Effector CD8-positive, alpha-beta T cell (primary cell): Measurements from ENCODE around the gene TSC22D1.

Experiments used
- DNase-seq: peaks from one replicate; lab custom pipeline; 2025; lab: John Stamatoyannopoulos, UW

The TSC22D1 gene

DNA sequence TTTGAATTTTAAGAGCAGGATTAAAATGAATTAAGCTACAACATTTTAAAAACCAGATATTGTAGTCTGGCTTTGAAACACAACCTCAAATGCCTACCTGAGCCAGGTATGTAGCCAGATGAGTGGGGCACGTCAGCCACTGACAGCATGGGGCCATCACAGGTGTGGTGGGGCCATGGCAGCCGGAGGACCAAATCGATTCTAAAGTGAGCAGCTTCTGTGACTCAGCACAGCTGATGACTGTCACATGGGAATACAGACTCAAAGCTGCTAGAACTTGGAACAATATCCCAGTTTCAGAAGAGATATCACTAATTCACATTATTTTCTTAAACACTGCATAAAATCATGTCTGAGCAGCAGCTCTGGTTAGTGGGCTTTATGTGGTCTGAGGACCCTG lies 149.7 kb downstream of the TSC22D1 start:
- DNase-seq, result no peak

DNA sequence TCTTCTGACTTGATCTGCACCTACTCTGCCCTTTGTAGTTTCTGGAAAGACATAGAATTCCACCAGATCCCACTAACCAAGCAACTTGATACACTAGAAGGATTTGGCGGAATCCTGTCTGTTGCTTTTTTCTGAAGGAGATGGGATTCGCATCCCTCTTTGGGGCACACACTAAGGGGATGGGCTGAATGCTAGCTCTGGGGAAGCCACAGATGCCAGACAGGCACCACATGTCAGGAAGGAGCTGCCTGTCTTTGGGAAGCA lies 150.4 kb downstream of the TSC22D1 start:
- DNase-seq, result no peak

DNA sequence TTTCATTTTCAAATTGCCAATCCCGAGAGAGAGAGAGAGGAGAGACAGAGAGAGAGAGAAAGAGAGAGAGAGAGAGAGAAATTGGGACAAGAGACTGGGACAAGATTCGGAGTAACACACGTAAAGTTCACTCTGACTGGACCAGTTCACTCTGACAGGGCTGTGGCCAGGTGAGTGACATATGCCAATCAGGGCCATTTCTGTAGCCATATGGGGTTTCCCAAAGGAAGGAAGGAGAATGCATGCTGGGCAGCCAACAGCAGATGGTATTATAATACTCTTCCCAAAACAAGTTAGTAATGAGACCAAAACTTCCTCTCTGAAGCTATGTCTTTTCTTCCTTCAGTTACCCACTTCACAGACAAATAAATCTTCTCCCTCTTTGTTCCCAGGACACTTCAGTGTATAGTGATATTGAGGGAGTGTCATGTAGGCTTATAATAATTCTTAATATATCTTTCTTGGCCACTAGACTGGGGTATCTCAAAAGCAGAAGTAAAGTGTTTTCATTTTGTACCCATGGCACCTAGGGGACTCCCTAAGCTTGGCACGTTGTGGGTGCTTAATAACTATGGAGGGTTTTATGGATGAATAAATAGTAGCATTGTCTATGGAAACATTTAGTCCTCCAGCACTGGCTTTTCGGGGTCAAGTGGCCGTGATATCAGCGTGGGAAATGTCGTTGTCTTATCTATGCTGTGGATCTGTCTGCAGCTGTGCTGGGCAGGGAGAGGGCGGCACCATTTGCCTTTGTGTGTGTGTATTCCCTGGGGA lies 150.9 kb downstream of the TSC22D1 start:
- no peak for DNase-seq

DNA sequence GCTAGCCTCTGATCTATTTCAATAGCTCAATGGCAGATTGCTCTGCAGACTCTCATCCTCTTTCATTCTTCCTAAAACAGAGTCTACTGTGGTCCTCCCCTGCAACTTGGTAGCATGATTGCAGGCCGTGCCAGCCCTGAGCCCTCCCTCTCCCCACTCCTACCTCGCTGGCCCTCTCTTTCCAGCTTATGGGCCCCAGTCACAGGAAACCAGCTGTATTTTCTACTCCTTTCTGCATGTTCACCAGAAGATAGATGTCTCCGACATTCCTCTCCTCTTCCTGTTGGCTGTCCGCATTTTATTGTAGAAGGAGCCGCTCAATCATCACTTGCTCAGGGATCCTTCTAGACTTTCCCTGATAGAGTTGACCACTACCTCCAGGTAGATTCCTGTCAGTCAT lies 152.3 kb downstream of the TSC22D1 start:
- no peak for DNase-seq

DNA sequence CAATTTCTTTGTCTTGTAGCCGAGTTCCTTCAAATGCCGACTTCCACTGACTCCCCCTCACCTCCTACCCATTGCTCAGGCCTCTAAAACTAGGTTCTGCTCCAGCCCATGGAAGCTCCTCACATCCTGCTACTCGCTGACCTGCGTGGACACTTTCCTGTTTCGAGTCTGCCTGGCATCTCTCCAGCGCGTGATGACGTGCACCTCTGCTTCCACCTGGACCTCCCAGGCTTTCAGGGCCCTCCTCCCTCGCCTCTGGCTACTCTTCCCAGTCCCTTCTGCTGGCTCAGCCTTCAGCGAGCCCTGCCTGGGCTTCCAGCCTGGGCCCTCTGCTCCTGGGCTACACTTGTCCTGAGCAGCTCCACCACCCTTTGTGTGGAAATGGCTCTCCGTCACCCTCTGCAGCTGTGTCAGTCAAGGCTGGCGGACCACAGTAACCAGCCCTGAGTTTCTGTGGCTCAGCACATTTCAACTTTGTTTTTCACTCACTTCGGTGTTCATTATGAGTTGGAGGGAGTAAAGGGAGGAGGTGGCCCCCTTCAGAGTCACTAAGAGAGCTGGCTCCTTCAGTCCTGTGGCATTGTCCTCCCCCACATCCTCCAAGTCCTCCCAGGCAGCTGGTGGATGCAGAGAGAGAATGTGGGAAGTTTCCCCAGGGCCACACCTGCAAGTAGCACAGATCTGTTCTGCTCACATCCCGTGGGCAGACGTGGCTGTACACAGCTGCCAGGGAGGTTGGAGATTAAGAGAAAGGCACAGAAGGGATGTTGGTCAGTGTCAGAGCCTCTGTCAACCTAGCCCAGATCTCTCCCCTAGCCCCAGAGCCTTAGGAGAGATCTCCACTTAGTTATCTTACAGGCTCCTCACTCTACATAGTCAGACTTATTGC lies 153.1 kb downstream of the TSC22D1 start:
- DNase-seq, result no peak

DNA sequence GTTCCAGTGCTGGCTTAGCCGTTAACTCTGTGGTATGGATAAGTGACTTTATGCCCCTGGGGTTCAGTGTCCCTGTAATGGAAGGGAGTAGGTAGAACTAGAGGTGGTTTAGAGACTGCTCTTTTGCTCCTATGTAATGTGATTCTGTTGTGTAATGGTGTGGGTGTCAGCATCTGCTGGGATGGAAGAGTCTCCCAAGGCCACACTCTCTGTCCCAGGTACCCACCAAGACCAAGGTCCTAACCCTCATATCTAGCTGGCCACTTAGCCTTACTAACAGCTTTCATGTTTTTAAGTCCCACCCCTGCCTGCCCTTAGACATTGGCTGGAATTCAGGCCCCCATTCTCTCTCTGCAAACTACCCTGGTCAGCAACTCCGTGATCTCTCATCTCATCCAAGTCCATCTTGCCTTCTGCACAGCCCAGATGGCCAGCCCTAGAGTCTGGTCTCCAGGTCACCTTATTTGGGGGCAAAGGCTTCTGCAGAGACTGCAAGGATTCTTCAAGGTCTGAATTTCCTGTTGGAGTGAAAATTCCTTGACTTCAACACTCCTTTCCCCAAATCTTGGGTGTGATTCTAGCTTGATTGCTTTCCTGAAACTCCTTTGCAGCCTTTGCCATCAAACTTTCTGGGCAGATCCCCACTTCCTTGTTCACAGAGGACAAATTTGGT lies 154.1 kb downstream of the TSC22D1 start:
- DNase-seq, result no peak

DNA sequence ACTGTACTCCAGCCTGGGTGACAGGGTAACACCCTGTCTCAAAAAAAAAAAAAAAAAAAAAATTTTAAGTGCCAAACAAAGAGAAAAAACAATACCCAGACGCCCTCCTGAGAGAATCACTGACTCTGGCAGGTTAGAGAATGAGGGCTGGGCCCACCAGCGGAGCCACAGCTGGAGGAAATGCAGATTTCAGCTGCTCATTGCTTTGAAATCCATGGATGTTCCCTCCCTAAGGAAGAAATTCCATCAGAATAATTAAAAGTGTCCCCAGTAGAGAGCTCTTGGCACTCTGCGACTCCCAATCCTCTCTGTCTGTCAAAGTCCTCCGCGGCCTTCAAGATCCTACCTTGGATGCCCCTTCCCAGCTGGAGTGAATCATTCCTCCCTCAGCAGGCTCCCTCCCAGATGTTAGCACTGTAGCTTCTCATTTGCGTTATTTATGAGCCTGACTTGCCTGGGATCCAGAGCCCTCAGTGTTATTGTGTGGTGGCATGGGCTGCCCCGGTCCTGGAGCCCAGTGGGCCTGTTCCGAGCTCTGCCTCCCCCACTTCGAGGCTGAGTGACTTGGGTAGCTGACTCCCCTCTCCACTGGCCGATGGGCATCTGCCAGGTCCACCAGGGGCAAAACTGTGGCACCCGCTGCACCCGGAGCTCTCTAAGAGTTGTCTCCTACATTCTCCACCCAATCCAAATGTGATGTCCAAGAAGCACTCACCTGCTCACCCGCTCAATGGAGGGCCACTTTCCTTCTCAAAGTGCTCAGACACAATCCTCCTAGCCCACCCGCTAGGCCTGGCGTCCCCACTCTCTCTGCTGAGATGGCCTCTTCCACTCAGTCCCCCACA lies 155.5 kb downstream of the TSC22D1 start:
- no peak for DNase-seq

DNA sequence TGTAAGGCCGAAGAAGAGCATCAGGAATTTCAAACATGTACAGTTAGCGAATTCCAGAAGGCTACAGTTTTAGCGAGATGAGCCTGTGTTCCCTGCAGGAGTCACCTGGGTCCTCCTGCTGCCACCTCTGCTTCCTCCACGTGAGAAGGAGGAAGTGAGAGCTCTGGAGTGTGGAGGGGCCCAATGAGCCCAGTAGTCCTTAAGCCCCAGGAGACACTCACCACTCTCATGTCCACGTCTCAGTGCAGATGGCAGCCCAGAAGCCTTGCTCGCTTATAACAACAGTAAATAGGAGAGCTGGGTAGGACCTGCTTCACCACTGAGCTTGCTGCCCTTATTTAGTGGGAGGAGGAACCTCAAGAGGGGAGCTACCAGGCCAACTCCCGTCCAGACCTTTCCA lies 158.3 kb downstream of the TSC22D1 start:
- DNase-seq, result no peak

DNA sequence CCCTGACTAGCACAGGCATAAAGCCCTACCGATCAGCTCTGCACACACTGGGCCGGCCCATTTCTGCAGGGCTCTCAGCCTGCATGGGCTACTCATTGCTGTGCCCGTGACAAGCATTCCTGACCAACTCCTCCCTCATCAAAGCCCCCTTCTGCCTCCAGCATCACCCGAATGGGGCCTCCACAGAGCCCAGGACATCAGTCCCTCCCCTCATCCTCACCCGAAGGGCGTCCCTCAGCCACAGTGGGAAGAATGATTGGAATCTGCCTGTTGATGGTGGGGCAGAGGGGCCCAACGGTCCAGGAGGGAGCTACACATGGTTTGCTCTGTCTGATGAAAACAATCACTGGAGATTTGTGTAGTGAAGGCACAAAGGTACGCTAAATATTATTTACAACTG lies 158.7 kb downstream of the TSC22D1 start:
- DNase-seq, result no peak

DNA sequence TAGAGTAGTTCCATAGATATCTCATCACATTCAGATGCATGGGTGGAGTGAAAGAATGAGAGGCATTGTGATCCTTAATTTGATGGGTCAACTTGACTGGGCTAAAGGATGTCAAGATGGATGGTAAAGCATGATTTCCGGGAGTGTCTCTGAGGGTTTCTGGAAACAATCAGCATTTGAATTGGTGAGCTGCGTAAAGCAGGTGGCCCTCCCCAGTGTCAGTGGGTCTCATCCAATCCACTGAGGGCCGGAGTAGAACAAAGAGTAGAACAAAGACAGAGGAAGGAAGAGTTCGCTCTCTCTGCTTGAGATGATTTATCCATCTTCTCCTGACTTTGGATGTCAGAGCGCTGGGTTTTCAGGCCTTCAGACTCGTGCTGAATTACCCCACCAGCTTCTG lies 159.4 kb downstream of the TSC22D1 start:
- DNase-seq, result no peak

DNA sequence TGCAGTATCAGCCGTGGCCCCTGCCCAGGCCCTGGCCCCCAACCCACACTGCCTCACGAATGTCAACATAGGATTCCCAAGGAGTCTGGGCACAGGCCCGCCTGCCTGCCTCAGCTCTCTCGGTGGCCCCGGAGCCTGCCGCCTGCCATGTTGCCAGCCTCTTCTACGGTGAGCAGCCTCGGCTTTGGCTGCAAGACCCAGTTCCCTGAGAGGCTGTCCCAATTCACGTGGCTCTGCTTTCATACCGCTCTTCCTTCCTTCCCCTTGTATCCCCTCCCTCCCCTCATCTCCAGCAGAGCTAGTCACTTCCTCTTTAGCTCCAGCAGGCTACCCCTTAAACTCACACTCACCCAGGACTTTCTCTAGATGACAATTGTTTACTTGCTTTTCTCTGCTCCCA lies 159.8 kb downstream of the TSC22D1 start:
- DNase-seq, result no peak

DNA sequence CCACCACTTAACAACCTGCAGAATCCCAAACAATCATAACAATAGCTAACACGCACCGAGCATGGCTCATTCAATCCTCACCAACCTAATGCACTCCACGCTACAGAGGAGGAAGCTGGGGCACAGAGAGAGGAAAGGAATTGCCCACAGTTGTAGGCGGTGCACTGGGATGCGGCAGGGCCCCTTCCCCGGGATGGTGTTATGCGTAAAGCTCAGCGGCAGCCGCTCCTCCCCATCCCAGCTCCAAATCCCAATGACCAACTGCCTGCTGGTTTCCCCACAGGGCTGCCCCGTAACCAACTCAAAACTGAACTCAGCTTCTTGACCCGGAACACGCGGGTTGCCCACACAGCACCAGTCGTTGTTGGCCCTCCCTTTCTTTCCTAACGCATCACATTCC lies 160.3 kb downstream of the TSC22D1 start:
- DNase-seq, result no peak

DNA sequence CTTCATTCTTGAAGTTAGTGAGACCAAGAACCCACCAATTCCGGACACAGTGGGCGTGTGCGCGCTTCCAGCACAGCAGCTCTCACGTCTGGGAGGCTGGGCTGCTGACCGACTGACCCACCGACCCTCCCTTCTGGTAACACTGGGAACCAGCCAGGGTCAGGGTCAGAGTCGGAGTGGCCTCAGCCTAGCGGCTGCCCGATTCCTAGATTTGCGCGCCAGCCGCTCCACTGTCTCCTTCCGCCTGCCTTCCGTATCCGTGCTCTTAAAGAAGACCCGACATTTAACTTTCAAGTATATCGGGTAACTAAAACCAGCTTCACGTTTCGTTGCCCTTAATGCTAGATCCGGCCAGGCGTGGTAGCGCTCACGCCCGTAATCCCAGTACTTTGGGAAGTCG lies 161.4 kb downstream of the TSC22D1 start:
- no peak for DNase-seq

DNA sequence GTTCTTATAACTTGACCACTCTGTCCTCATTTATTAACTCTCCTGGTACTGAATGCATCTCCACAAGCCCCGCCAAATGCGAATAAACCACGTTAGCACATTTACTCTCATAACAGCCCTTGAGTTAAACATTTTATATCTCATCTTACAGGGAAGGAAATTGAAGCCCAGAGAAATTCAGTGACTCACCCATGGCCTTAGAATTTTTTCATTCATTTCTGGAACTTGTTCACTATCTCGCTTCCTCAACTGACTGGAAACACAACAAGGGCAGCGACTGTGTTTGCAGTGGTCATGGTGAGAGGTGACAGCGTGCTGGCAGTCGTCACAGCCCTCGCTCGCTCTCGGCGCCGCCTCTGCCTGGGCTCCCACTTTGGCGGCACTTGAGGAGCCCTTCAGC lies 163.0 kb downstream of the TSC22D1 start:
- DNase-seq, result no peak

DNA sequence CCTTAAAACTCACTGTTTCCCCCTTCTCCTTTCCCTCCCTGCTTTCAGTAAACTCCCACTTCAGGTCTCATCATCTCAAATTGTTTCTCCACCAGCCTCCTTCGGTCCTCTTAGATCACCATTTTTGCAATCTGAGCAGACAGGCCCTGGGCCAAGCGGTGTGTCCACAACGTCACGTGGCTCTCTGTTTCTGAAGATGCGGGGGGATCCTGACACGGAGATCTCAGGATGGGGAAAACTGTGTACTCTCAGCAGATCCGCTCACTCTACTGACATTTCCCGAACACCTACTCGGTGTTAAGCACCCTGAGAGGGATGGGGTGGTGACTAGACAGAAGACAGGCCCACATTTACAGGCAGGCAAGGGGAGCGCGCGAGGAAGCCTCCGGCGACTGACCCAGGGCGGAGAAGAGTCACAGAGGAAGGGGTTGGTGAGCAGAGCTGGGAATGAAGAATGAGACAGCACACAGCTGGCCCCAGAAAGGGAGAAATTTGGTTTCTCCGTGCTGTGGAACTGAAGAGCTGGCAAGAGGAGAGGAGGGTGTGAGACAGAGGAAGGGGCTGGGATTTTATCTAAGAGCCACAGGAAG lies 163.7 kb downstream of the TSC22D1 start:
- no peak for DNase-seq

DNA sequence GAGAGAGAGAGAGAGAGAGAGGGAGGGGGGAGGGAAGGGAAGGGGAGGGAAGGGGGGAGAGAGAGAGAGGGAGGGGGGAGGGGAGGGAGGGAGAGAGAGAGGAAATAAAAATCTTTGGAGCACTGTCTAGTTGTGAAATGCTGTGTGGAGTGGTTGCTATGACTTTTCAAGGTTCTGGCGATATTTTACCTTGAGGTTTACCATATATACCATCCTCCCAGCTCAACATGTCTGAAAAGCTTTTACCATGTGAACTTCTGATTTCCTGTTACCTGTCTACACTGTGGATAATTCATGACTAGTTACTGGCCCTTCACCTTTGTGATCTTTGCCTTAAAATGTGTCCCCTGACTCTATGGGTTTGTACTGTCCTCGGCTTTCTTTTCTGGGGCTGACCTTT lies 164.3 kb downstream of the TSC22D1 start:
- no peak for DNase-seq

DNA sequence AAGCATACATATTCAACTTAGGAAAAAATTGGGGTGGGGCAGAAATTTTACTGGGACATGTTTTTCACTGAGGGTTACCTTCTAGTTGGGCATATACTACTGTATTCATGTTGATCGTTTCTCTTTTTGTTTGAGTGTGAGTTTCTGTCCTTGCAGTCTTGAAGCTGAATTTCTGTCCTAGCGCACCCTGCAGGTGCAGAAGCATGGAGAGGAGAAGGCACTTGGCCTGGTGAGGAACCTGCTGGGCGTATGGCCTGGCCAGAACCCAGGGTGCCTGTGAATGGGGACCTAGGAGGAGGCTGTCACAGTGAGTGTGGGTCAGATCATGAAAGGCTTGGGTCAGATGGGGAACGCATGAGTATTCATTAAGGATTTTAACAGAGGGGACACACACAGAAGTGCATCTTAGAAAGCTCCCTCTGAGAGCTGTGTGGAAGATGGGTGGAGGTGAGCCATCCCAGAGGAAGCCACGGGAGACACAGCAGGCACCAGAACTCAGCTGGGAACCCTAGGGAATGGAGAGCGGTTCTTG lies 165.7 kb downstream of the TSC22D1 start:
- DNase-seq, result no peak

DNA sequence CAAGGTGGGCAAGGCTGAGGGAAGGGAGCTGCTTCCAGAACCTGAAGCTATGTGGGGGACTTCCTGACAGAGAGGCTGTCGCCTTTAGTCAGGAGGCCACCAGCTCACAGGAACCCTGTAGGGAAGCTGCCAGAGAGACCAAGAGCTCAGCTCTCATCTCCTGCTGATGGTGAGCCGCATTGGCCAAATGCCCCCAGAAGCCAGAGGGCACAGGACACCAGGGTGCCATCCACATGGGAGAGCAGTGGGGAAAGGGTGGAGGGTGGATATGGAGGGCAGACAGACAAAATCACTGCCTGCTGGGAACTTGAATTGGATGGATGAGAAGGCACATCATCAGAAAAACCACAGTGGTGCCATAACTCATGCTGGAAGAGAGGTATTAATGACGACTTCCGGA lies 166.5 kb downstream of the TSC22D1 start:
- DNase-seq, result no peak

DNA sequence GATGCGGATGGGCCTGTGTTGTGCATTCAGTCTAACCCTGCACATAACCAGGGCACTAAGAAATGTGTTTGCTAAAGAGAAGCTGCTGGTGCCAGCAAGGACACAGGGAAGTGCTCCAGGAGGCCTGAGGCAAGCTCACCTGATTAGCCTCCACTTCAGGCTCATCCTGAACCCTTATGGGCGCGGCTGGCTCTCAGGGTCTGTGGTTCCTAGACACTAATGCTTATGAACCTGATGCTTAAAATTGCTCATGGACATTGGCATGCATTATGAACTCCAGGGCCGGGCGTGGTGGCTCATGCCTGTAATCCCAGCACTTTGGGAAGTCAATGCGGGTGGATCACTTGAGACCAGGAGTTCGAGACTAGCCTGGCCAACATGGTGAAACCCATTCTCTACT lies 168.2 kb downstream of the TSC22D1 start:
- no peak for DNase-seq

DNA sequence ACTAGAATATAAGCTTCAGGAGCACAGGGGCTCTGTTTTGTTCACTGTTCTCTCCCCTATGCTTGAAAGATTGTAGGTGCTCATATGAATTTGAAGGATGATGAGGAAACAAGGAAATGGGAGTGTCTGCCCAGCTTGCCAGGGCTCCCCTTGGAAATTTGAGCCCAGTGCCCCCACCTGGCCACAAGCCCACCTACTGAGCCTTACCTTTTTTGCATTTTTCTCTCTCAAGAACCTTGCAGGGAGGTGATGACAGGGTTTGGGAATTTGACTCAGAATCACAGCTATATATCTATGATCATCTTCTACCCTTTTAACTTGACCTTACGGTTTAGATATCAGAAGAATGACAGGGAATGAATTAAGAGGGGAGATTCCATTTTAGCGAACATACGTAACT lies 168.8 kb downstream of the TSC22D1 start:
- DNase-seq, result no peak

DNA sequence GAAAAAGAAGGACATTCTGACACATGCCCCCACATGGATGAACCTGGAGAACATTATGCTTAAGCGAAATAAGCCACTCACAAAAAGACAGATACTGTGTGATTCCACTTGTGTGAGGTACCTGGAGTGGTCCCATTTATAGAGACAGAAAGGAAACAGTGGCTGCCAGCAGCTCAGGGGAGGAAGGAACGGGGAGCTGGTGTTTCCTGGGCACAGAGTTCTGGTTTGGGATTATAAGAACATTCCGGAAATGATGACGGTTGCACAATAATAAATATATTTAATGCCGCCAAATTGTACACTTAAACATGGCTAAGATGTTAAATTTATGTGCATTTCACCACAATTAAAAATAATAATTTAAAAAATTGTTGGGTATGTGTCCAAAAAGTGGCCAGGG lies 169.5 kb downstream of the TSC22D1 start:
- no peak for DNase-seq
